ENCODE measurements around the gene CMYA5. TPM values are rescaled to one million over a fixed set of nuclear protein-coding genes. Genes with fewer than 3 reads are reported as not detected.

The CMYA5 gene
- total RNA-seq, 1 donor from 2014 or later = 0.36 TPM

DNA sequence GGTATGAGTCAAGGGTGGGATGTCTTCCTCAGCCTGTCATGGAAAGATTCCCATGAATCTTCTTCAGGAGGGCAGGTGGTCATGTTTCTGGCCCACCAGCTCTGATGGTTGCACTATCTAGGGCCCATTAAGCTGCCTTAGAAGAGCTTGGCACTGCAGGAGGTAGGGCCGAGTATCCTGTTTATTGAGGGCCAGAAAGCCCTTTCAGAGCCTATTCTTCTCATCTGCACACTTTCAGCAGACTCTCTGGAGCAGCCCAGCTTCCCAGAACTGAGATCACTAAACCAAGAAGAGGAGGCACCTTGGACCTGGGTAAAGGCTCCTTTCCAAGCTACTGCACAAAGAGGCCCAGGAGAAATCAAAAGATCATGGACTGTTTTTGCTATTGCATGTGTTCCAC, 154.9 kb downstream of the CMYA5 start:
- peaks cover 3% of the 10 kb centered on the region for H3K27me3 Mint-ChIP-seq (ENCODE audit: unreplicated experiment)
- H3K4me3 Mint-ChIP-seq (ENCODE audit: unreplicated experiment) = no peak overlapping the region

DNA sequence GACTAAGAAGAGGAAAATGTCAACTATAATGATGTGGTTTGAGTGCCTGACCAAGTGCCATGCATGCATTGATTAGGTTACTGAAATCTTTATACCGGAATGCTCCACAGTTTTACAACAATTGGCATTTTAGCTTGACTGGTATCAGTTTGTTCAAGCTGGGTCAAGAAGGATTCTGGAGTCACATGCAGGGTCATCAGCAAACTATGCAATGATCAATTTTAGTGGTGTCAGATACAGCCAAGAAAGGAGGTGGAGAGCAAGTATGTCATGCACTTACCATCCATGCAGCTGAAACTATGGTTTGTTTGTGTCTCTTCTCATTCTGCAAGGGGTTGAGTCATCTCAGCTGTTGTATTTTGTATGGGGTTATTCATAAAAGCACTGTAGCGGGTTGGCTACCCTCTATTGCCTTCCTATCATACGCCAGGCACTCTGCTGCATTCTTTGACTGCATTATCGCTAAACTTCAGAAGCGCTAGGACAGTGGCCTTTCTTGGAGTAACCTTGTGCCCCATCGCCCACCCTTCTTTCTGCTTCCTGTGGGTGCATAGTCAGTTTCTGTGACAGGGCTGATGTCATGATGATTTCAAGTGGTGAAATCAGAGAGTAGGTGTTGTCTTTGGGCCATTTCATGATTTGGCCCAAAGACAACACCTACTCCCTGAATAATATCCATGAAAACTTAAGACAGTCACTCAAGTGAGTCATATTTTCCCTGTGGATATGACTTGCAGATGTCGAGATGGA, 156.0 kb downstream of the CMYA5 start:
- no peak overlapping the region for H3K27ac Mint-ChIP-seq (ENCODE audit: unreplicated experiment)
- H3K27me3 Mint-ChIP-seq (ENCODE audit: unreplicated experiment) = peaks cover 3% of the 10 kb centered on the region
- no peaks in the 10 kb centered on the region for H3K9me3 Mint-ChIP-seq (ENCODE audit: unreplicated experiment)
- no peak for DNase-seq (ENCODE audit: low spot score)
- H3K4me3 Mint-ChIP-seq (ENCODE audit: unreplicated experiment) = no peak overlapping the region
- no peak for TF ChIP-seq CTCF (IDR thresholded peaks at IDR 0.05; ENCODE audit: unreplicated experiment)
- no peaks in the 10 kb centered on the region for H3K36me3 Mint-ChIP-seq (ENCODE audit: low read depth, unreplicated experiment)
- H3K4me1 Mint-ChIP-seq (ENCODE audit: unreplicated experiment) = peaks cover 24% of the 10 kb centered on the region

More for the DNA sequence above, 154.9 kb downstream of the CMYA5 start:
- H3K9me3 Mint-ChIP-seq (ENCODE audit: unreplicated experiment) = no peaks in the 10 kb centered on the region
- no peak for TF ChIP-seq CTCF (IDR thresholded peaks at IDR 0.05; ENCODE audit: unreplicated experiment)
- no peak overlapping the region for H3K27ac Mint-ChIP-seq (ENCODE audit: unreplicated experiment)
- DNase-seq (ENCODE audit: low spot score) = no peak
- peaks cover 30% of the 10 kb centered on the region for H3K4me1 Mint-ChIP-seq (ENCODE audit: unreplicated experiment)
- no peaks in the 10 kb centered on the region for H3K36me3 Mint-ChIP-seq (ENCODE audit: low read depth, unreplicated experiment)

GRCh38 chr5:79846198-79846521, 156.5 kb downstream of the CMYA5 start:
- Mint-ChIP-seq H3K27me3 (ENCODE audit: unreplicated experiment) (peaks cover 3% of the 10 kb centered on the region), H3K36me3 (ENCODE audit: low read depth, unreplicated experiment) (no peaks in the 10 kb centered on the region), H3K9me3 (ENCODE audit: unreplicated experiment) (no peaks in the 10 kb centered on the region), H3K4me3 (ENCODE audit: unreplicated experiment) (no peak overlapping the region), H3K4me1 (ENCODE audit: unreplicated experiment) (peaks cover 22% of the 10 kb centered on the region), H3K27ac (ENCODE audit: unreplicated experiment) (no peak overlapping the region)
- TF ChIP-seq CTCF (IDR thresholded peaks at IDR 0.05; ENCODE audit: unreplicated experiment) = no peak
- DNase-seq (ENCODE audit: low spot score) = no peak

DNA sequence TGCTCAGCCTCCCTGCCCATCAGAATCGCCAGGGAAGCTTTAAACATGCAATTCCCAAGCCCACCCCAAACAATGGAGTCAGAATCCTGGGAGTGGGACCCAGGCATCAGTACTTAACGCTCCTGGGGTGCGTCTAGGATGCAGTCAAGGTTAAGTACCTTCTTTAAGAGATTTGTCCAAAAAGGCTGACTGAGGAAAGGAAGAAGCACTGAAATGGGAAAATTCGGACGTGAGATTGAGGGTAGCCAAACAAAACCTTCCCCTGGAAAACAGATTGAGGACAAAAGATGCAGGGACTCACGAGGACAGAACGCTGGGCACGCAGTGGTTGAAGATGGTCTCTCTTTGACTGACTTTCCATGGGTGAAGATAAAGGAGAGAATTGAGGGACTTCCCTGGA, 157.9 kb downstream of the CMYA5 start:
- no peak for DNase-seq (ENCODE audit: low spot score)
- Mint-ChIP-seq H3K27me3 (ENCODE audit: unreplicated experiment) (no peaks in the 10 kb centered on the region), H3K4me1 (ENCODE audit: unreplicated experiment) (peaks cover 17% of the 10 kb centered on the region), H3K9me3 (ENCODE audit: unreplicated experiment) (no peaks in the 10 kb centered on the region), H3K27ac (ENCODE audit: unreplicated experiment) (peak overlapping the region; percentile 0), H3K36me3 (ENCODE audit: low read depth, unreplicated experiment) (no peaks in the 10 kb centered on the region), H3K4me3 (ENCODE audit: unreplicated experiment) (no peak overlapping the region)
- TF ChIP-seq CTCF (IDR thresholded peaks at IDR 0.05; ENCODE audit: unreplicated experiment) = no peak

GRCh38 chr5:79849061-79849460, 159.4 kb downstream of the CMYA5 start:
- Mint-ChIP-seq H3K27me3 (ENCODE audit: unreplicated experiment) (no peaks in the 10 kb centered on the region), H3K9me3 (ENCODE audit: unreplicated experiment) (no peaks in the 10 kb centered on the region), H3K36me3 (ENCODE audit: low read depth, unreplicated experiment) (no peaks in the 10 kb centered on the region), H3K27ac (ENCODE audit: unreplicated experiment) (no peak overlapping the region), H3K4me3 (ENCODE audit: unreplicated experiment) (no peak overlapping the region), H3K4me1 (ENCODE audit: unreplicated experiment) (peaks cover 9% of the 10 kb centered on the region)
- no peak for DNase-seq (ENCODE audit: low spot score)
- no peak for TF ChIP-seq CTCF (IDR thresholded peaks at IDR 0.05; ENCODE audit: unreplicated experiment)

Other genes starting within 250 kb of the CMYA5 start
- 16.7 TPM for gene HOMER1, start 175.7 kb upstream of the CMYA5 start, total RNA-seq (ENCODE audit: unreplicated experiment)
- gene TENT2, start 77.4 kb upstream of the CMYA5 start, total RNA-seq (ENCODE audit: unreplicated experiment) = 53.1 TPM

Data from endothelial cell (in vitro differentiated cells).